Epithelial cell of esophagus (primary cell): Measurements from ENCODE around the gene TEDC1.

Experiments used
- DNase-seq: peaks from one replicate; pipeline ENCODE4 v3.0.0; 2010; ENCODE audit warnings: low read depth
- H3K4me3 ChIP-seq: 2 replicates; pipeline ENCODE4 v1.5.1; 2011; ENCODE audit warnings: mild to moderate bottlenecking, low read length, control low read depth
- TF ChIP-seq, protein P1 (sequence below): IDR thresholded peaks from 2 replicates; pipeline ENCODE4 v1.5.1; 2011; ENCODE audit warnings: low read depth, mild to moderate bottlenecking, low read length, control low read depth, inconsistent platforms; ENCODE audit not compliant: insufficient read depth; ENCODE audit errors: missing control alignments

Gene TEDC1

DNA sequence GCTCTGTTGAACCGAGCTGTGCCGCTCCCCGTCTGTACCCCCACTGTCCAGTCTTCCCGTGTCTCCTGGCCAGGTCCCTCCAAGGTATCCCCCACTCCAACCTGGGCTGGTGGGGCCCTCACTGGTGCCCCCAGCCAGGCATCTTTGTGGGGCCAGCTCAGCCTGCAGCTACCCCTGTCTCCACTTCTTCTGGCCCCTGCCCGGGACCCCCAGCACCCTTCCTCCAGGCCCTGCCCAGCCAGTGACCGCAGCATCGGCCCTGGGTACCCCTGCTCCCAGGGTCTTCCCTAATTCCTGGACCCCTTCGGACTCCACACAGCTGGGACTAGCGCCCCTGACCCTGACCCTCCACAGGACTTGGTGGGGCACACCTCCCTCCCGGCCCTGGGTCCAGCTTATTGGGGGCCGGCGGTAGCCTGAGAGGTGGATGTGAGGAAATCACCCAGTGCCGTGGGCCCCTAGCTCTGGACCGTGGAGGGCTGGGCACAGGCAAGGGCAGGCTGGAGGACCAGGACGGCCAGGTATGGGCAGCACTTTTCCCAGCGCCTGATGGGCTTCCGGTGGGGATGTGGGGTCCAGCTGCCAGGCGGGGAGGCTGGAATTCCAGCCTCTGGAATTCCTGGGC is 8.4 kb upstream of the TEDC1 start:
- no peak overlapping the region for H3K4me3 ChIP-seq
- TF ChIP-seq, protein P1, sequence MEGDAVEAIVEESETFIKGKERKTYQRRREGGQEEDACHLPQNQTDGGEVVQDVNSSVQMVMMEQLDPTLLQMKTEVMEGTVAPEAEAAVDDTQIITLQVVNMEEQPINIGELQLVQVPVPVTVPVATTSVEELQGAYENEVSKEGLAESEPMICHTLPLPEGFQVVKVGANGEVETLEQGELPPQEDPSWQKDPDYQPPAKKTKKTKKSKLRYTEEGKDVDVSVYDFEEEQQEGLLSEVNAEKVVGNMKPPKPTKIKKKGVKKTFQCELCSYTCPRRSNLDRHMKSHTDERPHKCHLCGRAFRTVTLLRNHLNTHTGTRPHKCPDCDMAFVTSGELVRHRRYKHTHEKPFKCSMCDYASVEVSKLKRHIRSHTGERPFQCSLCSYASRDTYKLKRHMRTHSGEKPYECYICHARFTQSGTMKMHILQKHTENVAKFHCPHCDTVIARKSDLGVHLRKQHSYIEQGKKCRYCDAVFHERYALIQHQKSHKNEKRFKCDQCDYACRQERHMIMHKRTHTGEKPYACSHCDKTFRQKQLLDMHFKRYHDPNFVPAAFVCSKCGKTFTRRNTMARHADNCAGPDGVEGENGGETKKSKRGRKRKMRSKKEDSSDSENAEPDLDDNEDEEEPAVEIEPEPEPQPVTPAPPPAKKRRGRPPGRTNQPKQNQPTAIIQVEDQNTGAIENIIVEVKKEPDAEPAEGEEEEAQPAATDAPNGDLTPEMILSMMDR: no peak

DNA sequence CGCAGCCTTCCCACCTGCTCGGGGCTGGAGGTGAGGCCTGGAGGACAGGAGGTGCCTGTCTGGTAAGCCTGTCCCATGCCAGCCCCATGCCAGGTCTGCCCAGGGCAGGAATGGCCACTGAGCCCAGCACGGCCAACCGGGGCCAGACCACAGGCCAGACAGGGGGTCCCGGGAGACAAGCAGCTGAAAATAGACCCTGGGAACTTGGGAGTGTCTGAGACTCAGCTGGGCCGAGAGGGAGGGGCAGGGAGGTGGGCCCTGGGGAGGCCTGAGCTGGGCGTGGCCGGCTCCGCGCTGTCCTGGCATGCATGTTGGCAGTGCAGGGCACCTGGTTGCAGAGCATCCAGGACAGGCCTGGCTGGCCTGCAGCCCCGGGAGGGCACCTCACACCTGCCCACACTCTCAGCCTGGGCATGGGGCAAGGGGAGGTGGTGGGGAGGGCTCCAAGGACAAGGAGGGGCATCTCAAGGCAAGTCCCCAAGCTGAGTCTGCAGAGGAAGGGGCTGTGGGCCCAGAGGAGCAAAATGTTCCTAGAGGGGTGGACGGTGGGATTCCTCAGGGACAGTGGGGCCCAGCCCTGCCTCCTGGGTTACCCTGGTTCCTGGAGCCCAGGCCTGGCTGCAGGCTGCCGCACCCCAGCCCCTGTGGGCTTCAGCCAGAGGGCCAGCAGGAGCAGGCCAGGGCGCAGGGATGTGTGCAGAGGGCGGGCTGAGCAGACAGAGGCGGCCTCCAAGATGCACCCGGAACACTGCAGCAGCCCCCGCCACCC is 7.6 kb upstream of the TEDC1 start:
- peak; percentile 55 for DNase-seq
- H3K4me3 ChIP-seq: no peak overlapping the region
- TF ChIP-seq, protein P1: no peak

More for the DNA sequence above, 8.4 kb upstream of the TEDC1 start:
- no peak for DNase-seq

DNA sequence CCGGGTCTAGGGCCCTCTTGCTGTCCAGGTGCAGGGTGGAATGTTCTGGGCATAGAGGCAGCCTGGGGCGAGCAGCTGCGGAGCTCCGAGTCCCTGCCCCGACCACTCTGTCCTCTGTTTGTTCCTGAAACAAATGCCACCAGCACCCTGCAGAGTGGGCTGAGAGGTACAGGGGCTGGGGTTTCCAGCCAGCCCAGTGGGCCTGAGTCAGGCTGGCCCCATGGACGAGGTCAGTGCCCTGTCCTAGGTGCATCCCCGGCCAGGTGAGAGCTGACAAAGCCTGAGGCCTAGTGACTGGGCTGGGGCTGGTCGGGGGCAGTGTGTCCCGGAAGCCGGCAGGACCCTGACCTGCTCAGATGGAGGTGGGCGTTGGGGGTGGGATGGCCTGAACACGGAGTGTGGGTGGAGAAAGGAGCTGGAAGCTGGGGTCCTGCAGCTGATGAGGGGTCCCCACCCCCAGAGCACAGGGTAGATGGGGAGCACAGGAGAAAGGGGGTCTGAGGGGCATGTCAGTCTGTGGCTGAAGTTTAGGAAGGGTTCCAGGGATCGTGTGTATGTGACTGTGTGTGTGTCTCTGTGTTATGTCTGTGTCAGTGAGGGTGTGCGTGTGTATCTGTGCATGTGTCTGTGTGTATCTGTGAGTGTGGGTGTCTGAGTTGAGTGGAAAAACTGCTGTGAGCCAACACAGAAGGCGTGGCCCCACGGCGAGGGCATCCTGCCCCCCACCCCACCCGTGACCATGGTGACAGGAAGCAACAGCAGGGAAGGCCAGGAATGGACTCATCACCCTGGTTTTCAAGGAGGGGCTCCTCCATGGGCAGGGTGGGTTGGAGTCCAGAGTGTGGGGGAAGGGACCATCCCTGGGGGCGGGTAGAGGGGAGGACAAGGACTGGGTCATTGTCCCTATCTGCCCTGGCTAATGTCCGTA is 6.7 kb upstream of the TEDC1 start:
- TF ChIP-seq, protein P1: no peak
- DNase-seq: no peak
- H3K4me3 ChIP-seq: no peak overlapping the region

DNA sequence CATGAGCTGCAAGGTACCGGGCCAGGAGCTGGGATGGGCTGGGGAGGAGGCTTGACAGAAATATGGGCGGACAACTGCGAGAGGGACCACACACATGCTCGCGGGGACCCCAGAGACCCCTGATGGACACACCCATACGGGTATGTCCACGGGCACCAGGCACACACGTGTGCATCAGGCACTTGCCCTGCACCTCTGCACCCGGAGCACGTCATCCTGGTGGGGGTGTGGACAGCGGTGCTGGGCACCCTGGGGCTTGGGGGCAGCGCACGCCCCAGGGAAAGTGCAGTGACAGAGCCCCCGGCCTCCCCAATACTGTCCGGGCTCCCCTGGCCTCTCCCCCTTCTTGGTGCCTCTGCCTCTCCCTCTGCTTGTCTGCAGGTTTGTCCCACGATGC is 6.1 kb upstream of the TEDC1 start:
- no peak overlapping the region for H3K4me3 ChIP-seq
- TF ChIP-seq, protein P1: no peak
- no peak for DNase-seq

DNA sequence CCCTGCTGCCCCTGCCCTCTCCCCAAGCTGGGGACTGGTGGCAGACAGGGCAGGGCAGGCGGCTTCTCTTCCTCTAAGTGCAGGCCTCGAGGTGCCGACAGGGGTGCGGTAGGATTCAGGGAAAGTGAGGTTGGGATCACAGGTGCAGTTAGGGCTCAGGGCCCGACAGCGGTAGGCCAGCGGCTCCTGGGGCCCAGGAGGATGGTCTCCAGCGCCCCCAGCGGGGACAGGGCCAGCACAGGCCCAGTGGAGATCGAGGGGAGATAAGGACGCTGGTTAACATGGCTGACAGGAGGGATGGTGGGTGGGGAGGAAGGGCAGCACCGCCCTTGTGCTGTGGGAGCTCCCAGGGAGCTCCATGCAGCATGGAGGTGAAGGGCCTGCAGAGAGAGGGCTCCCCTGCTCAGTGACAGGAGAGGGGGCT is 5.3 kb upstream of the TEDC1 start:
- TF ChIP-seq, protein P1: no peak
- H3K4me3 ChIP-seq: no peak overlapping the region
- DNase-seq: no peak

DNA sequence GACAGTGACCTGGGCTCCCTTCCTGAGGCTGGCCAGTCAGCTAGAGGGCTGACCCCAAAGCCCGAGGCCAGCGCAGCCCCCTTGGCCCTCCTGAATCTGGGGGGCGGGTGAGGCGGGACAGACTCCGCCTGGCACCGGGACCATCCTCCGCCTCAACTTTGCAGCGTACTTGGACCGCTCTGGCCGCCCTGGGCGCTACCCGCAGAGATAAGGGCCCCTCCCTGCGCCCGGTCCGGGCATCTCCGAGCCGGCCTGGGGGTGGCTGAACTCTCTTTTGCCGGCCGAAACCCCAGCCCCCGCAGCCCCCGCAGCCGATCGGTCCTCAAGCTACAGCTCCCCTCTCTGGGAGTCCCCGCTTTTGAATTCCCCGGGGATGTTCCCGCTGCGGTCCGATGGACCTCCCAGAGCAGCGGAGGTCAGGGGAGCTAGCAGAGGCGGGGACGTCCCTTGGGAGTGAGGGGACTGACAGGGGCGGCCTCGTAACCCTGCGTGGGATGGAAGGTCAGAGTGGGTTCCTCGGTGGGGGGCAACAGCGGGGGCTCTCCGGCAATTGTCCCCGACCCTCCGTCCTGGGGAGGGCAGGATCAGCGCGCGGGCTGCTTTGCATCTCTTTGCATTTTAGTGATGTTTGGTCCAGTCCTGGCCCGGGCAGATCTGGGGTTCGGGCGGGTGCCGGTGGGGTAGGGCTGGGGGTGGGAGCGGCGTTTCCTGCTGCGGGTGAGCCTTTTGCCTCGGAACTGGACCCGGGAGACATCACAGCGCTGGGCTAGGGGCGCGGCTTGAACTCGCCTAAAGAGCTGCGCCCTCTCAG is 4.7 kb upstream of the TEDC1 start, which contains the start of gene CRIP1:
Gene CRIP1 (plus strand): TSS at position 724 of the 811 bp plus-strand sequence. CDS start 374 bp downstream, outside the sequence.
- DNase-seq: no peak
- TF ChIP-seq, protein P1: no peak
- H3K4me3 ChIP-seq: no peak within 1 kb of the TSS
